Activated CD8-positive, alpha-beta memory T cell treated with anti-CD3 and anti-CD28 coated beads, Interleukin-2, amount 50 U/mL, for 24 hours (primary cell): ENCODE results near the gene TMEM259.

Experiments used
- DNase-seq: peaks from one replicate; pipeline ENCODE4 v3.0.0-alpha.2; 2020; ENCODE audit errors: extremely low read depth

Gene TMEM259

GRCh38 chr19:1017115-1017905, 3.6 kb downstream of the TMEM259 start:
- DNase-seq: no peak

DNA sequence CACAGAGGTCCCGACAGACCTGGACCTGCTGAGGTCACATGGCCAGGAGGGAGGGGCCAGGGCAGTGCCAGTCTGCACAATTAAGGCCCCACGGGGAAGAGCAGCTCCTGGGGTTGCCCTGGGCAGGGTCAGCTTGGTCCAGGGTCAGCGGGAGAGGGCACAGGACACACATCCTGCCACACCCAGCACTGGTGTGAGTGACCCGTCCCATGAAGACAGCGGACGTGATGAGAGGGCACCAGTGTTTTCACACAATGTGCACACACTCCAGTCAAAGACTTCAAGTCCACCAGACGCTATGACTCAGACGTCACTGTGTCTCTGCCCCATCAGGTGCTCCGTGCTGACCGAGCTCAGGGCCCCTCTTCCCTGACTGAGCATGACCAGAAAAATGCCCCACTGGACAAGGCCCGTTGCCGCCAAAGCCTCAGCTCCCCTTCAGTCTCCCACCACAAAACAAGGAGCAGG, 4.2 kb downstream of the TMEM259 start:
- DNase-seq: no peak

DNA sequence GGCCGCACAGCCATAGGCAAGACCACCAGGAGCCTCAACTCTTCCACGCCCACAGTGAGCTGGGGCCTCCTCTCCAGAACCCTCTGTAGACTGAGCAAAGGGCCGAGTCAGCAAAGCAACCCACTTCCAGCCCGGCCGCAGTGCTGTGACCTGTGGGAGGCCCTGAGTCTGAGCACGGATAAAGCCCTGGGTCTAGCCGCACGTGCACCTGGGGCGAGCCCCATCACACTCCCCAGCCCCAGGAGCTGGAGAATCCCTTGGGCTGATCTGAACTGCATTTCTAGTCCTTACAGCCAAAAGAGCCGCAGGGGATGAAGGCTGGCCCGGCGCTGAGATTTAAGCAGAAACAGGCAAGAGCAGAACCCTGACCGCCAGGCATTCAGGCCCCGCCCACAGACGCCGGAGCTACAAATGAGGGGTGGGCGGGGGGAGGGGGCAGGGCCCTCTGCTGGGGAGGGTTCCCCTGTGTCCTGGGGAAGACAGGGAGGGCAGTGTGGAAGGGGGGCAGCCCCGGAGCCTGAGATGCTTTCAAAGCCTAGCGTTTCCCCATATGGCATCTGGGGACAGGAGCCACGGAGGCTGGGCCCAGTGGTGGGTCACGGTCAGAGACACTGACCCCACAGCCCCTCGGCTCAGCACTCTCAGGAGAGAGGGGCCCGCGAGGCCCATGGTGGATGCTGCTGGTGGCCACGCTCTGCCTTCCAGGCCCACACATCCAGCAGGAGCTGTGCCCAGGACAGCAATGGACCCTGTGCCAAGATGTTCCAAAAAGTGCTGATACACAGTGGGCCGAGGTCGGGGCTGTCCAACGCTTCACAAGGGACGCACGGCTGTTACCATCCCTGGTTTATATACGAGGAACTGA, 4.9 kb downstream of the TMEM259 start:
- DNase-seq: no peak

GRCh38 chr19:1015061-1015781, 5.7 kb downstream of the TMEM259 start:
- no peak for DNase-seq

DNA sequence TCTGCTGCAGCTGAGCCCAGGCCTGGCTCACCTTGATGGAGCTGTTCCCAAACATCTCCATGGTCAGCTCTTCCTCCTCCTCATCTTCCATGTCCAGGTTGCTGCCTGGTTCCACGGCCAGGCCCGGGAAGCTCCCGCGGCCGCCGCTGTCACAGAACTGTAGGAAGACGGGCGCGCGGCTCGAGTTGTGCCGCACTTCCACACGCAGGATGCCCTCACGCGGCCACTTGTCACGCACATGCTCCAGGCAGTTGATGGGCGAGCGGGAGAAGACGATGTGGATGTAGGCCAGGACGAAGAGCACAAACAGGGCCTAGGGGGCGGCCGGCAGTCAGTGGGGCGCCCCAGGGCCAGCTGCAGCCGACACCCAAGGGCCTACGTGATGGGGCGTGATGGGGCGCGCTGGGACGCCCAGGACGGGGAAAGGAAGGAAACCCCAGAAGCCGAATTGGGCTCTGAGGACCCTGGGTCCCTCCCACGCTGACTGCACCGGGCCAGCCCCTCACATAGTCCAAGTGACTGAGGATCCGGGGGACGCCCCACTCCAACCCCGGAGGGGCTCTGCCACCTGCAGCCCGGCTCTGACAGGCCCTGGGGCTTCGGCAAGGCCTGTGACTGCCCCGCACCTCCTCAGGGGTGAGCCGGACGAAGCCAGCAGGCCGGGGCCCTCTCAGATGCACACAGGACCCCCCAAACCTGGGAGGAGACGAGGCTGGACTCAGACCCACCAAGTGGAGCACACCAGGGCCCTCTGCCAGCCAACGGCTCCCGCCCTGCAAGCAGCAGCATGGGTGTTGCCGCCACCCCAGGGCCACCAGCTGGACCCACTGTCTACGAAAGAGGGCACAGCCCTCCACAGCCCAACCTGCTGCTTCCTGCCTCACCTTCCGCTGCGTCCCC, 6.5 kb downstream of the TMEM259 start:
- no peak for DNase-seq

DNA sequence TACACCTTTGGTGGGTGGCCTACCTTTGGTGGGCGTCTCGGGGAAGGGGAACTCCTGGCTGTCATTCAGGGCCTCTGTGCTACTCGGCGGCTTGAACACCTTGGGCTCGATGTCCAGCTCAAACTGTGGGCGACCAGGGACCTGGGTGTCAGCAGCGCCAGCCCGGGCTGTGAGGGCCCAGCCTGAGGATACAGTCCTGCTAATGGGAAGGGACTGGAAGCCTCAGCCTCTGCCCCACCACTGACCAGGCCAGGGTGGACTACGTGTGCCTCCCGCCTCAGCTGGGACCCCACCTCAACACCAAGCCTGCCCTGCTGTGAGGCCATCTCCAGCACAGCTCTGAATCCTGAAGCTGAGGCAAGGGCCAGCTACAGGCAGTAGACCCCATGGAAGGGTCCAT, 7.7 kb downstream of the TMEM259 start:
- DNase-seq: no peak

GRCh38 chr19:1012334-1012733, 8.6 kb downstream of the TMEM259 start:
- no peak for DNase-seq

DNA sequence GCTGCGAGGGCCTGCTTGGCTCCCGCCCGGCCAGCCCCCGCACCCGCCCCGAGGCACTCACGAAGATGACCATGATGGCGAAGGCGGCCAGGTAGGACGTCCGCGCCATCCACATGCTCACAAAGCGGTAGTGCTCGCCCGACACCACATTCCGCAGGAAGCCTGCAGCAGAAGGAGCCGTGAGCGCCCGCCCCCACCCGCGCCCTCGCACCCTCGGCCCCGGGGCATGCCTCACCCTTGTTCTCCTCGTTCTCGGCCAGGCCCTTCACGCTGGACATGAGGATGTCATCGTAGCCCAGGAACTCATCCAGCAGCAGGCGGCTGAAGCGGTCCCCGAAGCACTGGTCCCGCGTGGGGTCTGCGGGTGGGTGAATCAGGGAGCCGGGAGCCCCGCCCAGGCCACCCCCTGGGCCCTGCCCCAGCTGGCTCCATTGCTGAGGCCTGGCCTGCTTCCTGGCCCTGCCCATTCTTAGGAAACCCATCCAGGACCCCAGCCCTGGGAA, 9.0 kb downstream of the TMEM259 start:
- DNase-seq: no peak

- DNase-seq: no peak
These were observed 10.1 kb downstream of the TMEM259 start for GRCh38 chr19:1010586-1011510.

- DNase-seq: no peak
These were observed 10.9 kb downstream of the TMEM259 start for GRCh38 chr19:1009981-1010538.

GRCh38 chr19:1009041-1009980, 11.6 kb downstream of the TMEM259 start:
- DNase-seq: no peak

- no peak for DNase-seq
These were observed 12.5 kb downstream of the TMEM259 start for GRCh38 chr19:1008268-1009040.

GRCh38 chr19:1007399-1008251, 13.3 kb downstream of the TMEM259 start:
- no peak for DNase-seq

DNA sequence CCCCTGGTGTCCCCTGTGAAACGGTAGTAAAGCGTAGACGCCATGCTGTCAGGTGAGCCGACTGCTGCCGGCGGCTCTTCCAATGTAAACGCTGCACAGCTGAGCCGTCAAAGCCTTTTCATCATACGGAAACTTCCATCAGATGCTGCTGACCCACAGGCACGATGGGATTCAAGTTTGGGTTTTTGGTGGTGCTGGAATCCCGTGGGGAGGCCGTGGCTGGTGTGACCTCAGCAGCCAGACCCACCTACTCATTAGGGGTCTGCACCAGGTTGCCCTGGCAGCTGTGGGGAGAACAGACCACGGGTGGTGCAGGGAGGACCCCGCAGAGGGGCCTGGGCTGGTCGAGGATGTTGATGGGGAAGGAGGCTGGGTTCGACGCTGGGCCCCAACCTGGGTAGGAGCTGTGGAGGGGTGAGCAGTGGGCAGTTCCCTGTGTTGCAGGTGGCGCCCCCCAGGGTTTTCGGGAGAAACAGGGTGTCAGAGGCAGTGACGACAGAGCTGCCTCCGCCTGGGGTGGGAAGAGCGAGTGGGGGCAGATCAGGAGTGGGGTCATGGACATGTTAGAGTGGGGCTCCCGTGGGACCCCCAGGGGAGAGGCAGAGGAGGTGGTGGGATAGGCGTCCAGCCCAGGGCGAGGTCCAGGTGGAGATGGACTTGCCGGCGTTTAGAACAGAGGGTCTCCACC, 14.1 kb downstream of the TMEM259 start:
- no peak for DNase-seq

DNA sequence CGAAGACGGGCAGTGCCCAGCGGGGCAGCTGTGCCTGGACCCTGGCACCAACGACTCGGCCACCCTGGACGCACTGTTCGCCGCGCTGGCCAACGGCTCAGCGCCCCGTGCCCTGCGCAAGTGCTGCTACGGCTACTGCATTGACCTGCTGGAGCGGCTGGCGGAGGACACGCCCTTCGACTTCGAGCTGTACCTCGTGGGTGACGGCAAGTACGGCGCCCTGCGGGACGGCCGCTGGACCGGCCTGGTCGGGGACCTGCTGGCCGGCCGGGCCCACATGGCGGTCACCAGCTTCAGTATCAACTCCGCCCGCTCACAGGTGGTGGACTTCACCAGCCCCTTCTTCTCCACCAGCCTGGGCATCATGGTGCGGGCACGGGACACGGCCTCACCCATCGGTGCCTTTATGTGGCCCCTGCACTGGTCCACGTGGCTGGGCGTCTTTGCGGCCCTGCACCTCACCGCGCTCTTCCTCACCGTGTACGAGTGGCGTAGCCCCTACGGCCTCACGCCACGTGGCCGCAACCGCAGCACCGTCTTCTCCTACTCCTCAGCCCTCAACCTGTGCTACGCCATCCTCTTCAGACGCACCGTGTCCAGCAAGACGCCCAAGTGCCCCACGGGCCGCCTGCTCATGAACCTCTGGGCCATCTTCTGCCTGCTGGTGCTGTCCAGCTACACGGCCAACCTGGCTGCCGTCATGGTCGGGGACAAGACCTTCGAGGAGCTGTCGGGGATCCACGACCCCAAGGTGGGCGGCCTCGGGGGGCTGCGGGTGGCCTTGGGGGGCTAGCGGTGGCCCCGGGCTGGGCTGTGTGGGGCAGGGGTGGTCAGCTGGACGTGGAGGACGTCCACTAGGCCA, 15.9 kb downstream of the TMEM259 start:
- DNase-seq: no peak
